GM13977 (cell line): ENCODE data around the gene FRMD4A.

Source experiments
- DNase-seq: peaks from one replicate; pipeline ENCODE4 v3.0.0; 2012; ENCODE audit warnings: low spot score
- CTCF ChIP-seq: IDR thresholded peaks from 2 replicates; pipeline ENCODE4 v1.5.1; 2012; ENCODE audit warnings: mild to moderate bottlenecking, control low read depth; ENCODE audit not compliant: insufficient read depth; ENCODE audit errors: extremely low read depth, missing control alignments
- in situ Hi-C: fragments of 300-500 bp; cut with MboI; formaldehyde crosslinking; loops from one replicate; pipeline ENCODE4 v1.12.0; 2022; ENCODE audit warnings: low sequenced_read_pairs, low pct_unique_long_range_greater_than_20kb, mixed read lengths, inconsistent platforms; ENCODE audit not compliant: unreplicated experiment

FRMD4A gene

GRCh38 chr10:13813550-13813949, 517.2 kb downstream of the FRMD4A start:
- in situ Hi-C loops: no loop called here
- no peak for DNase-seq
- no peak for TF ChIP-seq CTCF

- no peak for DNase-seq
- no peak for TF ChIP-seq CTCF
- in situ Hi-C loops: no loop called here
Observed at GRCh38 chr10:13812804-13813203, 517.9 kb downstream of the FRMD4A start.

- DNase-seq: no peak
- TF ChIP-seq CTCF: no peak
- in situ Hi-C loops: no loop called here
Observed at GRCh38 chr10:13810568-13810967, 520.2 kb downstream of the FRMD4A start.

GRCh38 chr10:13809427-13809826, 521.3 kb downstream of the FRMD4A start:
- TF ChIP-seq CTCF: no peak
- DNase-seq: no peak
- in situ Hi-C loops: no loop called here

- TF ChIP-seq CTCF: no peak
- DNase-seq: no peak
- in situ Hi-C loops: no loop called here
Observed at GRCh38 chr10:13808556-13809391, 522.0 kb downstream of the FRMD4A start.

GRCh38 chr10:13806419-13806818, 524.3 kb downstream of the FRMD4A start:
- in situ Hi-C loops: no loop called here
- no peak for TF ChIP-seq CTCF
- DNase-seq: no peak
